DMS153 treated with DMSO at 0.1 percent for 48 hours (cell line): ENCODE measurements around the gene SPIN2B.

Experiments
- DNase-seq: peaks from one replicate; lab custom pipeline; 2025; ENCODE audit not compliant: unreplicated experiment; lab: John Stamatoyannopoulos, UW

SPIN2B gene

DNA sequence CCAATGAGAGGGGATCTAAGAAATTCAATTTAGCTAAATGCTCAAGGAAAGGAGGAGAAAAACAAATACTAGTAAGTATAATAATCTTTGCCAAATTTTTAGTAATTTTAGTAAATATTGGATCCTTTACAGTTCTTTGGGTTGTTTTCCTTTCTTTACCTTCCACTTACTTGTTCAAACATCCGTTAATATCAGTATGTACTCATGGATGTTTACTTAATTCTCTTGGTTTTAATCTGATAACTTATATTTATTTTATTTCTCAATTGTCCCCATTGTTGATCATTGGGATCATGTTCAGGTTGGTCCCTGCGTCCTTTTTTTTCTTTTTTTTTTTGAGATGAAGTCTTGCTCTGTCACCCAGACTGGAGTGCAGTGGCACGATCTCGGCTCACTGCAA is 46.9 kb downstream of the SPIN2B start:
- no peak for DNase-seq

DNA sequence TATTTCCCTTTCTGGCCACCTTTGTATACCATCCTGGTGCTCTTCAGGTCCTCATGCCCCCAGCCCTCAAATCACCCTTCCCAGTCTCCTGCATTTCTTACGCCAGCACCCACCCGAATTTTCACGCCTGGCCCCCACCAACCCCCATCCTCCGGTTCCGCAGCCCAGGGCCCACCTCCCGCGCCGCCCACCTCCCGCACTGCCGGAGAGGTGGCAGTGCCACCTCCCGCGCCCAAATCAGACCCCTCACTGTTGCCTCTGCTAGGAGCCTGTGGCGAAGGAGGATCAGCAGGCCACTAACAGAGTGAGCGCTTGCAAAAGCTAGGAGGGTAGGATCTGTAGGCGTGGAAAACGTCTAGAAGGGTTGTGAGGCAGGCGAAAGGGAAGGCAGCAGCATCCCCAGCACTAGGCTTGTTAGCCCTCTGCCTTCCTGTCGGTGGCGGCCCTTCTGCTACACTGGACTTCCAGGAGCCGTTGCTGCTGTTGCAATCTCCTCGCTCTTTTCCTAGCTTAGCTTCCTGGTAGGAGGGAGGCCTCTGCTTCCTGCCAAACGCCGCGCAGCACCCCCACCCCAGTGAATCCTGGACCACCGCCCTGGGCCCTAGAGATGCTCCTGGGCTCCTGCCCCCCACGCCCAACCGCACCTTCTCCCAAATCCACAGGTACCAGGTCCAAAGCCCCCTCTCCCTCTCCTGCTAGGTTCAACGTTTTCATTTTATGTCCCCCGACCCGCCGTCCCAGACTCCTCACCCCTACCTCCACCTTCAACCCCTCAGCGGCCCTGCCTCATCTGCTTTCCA is 51.0 kb downstream of the SPIN2B start:
- DNase-seq: no peak
